Caco-2 (cell line): Measurements from ENCODE around the gene SPOCK2. TPM values are rescaled to one million over a fixed set of nuclear protein-coding genes. Genes with fewer than 3 reads are reported as not detected.

Experiments
- BruUV-seq: library from RNA; stranded (reverse); fragments of 400-500 nt; replicated peaks from 2 replicates; lab custom pipeline; 2021; lab: Mats Ljungman, UMichigan
- CTCF ChIA-PET: fragments of 300-600 bp; sonication (Branson Sonifier 250); formaldehyde crosslinking; loops from one replicate; lab custom pipeline; 2022; ENCODE audit warnings: antibody characterized with exemption; lab: Charles Lee
- POLR2A ChIA-PET: fragments of 300-600 bp; sonication (Branson Sonifier 250); formaldehyde crosslinking; loops from one replicate; lab custom pipeline; 2022; ENCODE audit warnings: antibody characterized with exemption; lab: Charles Lee
- DNase-seq, 2 experiments: peaks; one replicate each; pipeline versions ENCODE4 v3.0.0 to v3.0.0-alpha.2; 2020 to 2022
- H3K27me3 ChIP-seq: replicated peaks from 2 replicates; pipeline ENCODE4 v1.6.0; 2011; ENCODE audit warnings: low read length; ENCODE audit not compliant: control insufficient read depth, insufficient read depth
- H3K36me3 ChIP-seq: 2 replicates; pipeline ENCODE4 v1.5.1; 2011; ENCODE audit warnings: low read length; ENCODE audit not compliant: control insufficient read depth, insufficient read depth
- H3K4me1 ChIP-seq: fragments of 250-450 bp; sonication (Bioruptor Pico); 2 replicates; pipeline ENCODE4 v1.5.1; 2020; ENCODE audit warnings: mild to moderate bottlenecking
- H3K4me3 ChIP-seq: 2 replicates; pipeline ENCODE4 v1.5.1; 2011; ENCODE audit warnings: low read depth, mild to moderate bottlenecking, control low read depth, low read length
- H3K9me3 ChIP-seq: fragments of 250-450 bp; sonication (Bioruptor Pico); 2 replicates; pipeline ENCODE4 v1.5.1; 2020; ENCODE audit warnings: mild to moderate bottlenecking, moderate library complexity
- H3K27ac Mint-ChIP-seq: one replicate; pipeline ENCODE4 v1.8.0; 2022; ENCODE audit warnings: mixed read lengths; ENCODE audit not compliant: unreplicated experiment
- H3K27me3 Mint-ChIP-seq: one replicate; pipeline ENCODE4 v1.8.0; 2022; ENCODE audit warnings: mixed read lengths; ENCODE audit not compliant: insufficient read depth, unreplicated experiment
- H3K36me3 Mint-ChIP-seq: one replicate; pipeline ENCODE4 v1.8.0; 2022; ENCODE audit warnings: mild to moderate bottlenecking, mixed read lengths; ENCODE audit not compliant: insufficient read depth, unreplicated experiment
- H3K4me1 Mint-ChIP-seq: one replicate; pipeline ENCODE4 v1.8.0; 2022; ENCODE audit warnings: low read depth, mixed read lengths; ENCODE audit not compliant: unreplicated experiment
- H3K4me3 Mint-ChIP-seq: one replicate; pipeline ENCODE4 v1.8.0; 2022; ENCODE audit warnings: mild to moderate bottlenecking, moderate library complexity, mixed read lengths; ENCODE audit not compliant: unreplicated experiment
- H3K9me3 Mint-ChIP-seq: one replicate; pipeline ENCODE4 v1.8.0; 2022; ENCODE audit warnings: mixed read lengths; ENCODE audit not compliant: unreplicated experiment
- intact Hi-C: fragments of 100-400 bp; cut with micrococcal nuclease; formaldehyde crosslinking; loops from one replicate; pipeline ENCODE4 v1.10.0; 2022; ENCODE audit not compliant: unreplicated experiment
- total RNA-seq: library from RNA; stranded (reverse); gene quantifications from 2 replicates; pipeline ENCODE4 v1.2.3, GENCODE V29; 2022
- TF ChIP-seq, protein P1 (sequence below), 2 experiments: fragments of 200-600 bp in 1 of 2; IDR thresholded peaks; 1 replicate in 1 of 2; 2 replicates in 1 of 2; pipeline versions ENCODE4 v1.5.1 to v1.8.0; 2011 to 2022; ENCODE audit warnings: antibody characterized with exemption in 1 of 2, control low read depth in 1 of 2, inconsistent platforms in 1 of 2, low read depth in 1 of 2, low read length in 1 of 2, mild to moderate bottlenecking in 1 of 2, moderate library complexity in 1 of 2; ENCODE audit not compliant: insufficient read depth in 1 of 2, severe bottlenecking in 1 of 2, unreplicated experiment in 1 of 2

SPOCK2 gene
- total RNA-seq, 1 experiment from 2014 or later = 1.6 TPM

DNA sequence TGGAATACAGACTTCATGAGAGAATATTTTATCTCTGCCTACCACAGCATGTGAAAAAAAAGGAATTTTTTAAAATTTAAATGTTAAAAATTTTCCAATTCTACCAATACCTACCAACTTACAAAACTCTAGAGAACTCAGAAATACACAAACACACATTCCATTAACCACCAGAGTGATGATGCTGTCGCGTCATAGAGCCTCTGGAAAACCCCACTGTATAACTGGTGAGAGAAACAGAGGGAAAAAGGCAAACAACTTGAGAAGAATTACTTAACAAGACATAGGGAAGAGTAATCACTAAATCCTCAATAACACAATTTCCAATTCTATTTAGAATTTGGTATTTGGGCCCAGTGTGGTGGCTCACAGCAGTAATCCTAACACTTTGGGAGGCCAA is 6.2 kb upstream of the SPOCK2 start:
- CTCF ChIA-PET = no interaction called here
- Mint-ChIP-seq H3K9me3 (no peaks in the 10 kb centered on the region), H3K27me3 (no peaks in the 10 kb centered on the region), H3K4me1 (peaks cover 51% of the 10 kb centered on the region), H3K27ac (no peak overlapping the region), H3K36me3 (peaks cover 31% of the 10 kb centered on the region), H3K4me3 (no peak overlapping the region)
- no TSS peak for BruUV-seq
- Histone ChIP-seq H3K9me3 (no peaks in the 10 kb centered on the region), H3K27me3 (no peaks in the 10 kb centered on the region), H3K4me1 (peaks cover 51% of the 10 kb centered on the region), H3K36me3 (no peaks in the 10 kb centered on the region), H3K4me3 (no peak overlapping the region)
- intact Hi-C loops = no loop called here
- TF ChIP-seq, protein P1, sequence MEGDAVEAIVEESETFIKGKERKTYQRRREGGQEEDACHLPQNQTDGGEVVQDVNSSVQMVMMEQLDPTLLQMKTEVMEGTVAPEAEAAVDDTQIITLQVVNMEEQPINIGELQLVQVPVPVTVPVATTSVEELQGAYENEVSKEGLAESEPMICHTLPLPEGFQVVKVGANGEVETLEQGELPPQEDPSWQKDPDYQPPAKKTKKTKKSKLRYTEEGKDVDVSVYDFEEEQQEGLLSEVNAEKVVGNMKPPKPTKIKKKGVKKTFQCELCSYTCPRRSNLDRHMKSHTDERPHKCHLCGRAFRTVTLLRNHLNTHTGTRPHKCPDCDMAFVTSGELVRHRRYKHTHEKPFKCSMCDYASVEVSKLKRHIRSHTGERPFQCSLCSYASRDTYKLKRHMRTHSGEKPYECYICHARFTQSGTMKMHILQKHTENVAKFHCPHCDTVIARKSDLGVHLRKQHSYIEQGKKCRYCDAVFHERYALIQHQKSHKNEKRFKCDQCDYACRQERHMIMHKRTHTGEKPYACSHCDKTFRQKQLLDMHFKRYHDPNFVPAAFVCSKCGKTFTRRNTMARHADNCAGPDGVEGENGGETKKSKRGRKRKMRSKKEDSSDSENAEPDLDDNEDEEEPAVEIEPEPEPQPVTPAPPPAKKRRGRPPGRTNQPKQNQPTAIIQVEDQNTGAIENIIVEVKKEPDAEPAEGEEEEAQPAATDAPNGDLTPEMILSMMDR (IDR thresholded peaks at IDR 0.05; ENCODE audit: insufficient read depth in 1 of 2, low read depth in 1 of 2, low read length in 1 of 2, severe bottlenecking in 1 of 2, unreplicated experiment in 1 of 2) = no peak
- POLR2A ChIA-PET = no interaction called here
- no peak for DNase-seq

DNA sequence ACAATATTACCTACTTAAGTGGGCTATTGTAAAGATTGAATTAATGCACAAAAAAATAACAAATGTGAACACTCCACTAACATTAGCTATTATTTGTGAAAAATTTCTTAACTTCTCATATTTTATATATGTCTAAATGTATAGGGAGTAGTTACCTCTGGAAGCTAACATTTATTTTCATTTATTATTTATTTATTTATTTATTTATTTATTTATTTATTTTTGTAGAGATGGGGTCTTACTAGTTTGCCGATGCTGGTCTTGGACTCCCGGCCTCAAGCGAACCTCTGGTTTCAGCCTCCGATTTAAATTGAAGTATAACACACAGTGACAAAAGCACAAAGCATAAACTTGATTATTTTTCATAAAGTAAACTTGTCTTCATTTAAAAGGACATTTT is 5.1 kb upstream of the SPOCK2 start:
- Mint-ChIP-seq H3K27me3 (no peaks in the 10 kb centered on the region), H3K4me3 (no peak overlapping the region), H3K4me1 (peaks cover 41% of the 10 kb centered on the region), H3K9me3 (no peaks in the 10 kb centered on the region), H3K36me3 (peaks cover 25% of the 10 kb centered on the region), H3K27ac (no peak overlapping the region)
- POLR2A ChIA-PET = interaction anchor here (0.6 kb wide), 1 partner anchor 180 kb away, joined by 4 read pairs; no protein-coding TSS in a partner anchor
- intact Hi-C loops = no loop called here
- Histone ChIP-seq H3K27me3 (no peaks in the 10 kb centered on the region), H3K4me3 (no peak overlapping the region), H3K9me3 (no peaks in the 10 kb centered on the region), H3K36me3 (no peaks in the 10 kb centered on the region), H3K4me1 (peaks cover 47% of the 10 kb centered on the region)
- CTCF ChIA-PET = interaction anchor here (1.1 kb wide), 1 partner anchor 45 kb away, joined by 5 read pairs; no protein-coding TSS in a partner anchor
- TF ChIP-seq, protein P1 (IDR thresholded peaks at IDR 0.05; ENCODE audit: insufficient read depth in 1 of 2, low read depth in 1 of 2, low read length in 1 of 2, severe bottlenecking in 1 of 2, unreplicated experiment in 1 of 2) = no peak
- BruUV-seq = no TSS peak
- DNase-seq = no peak

DNA sequence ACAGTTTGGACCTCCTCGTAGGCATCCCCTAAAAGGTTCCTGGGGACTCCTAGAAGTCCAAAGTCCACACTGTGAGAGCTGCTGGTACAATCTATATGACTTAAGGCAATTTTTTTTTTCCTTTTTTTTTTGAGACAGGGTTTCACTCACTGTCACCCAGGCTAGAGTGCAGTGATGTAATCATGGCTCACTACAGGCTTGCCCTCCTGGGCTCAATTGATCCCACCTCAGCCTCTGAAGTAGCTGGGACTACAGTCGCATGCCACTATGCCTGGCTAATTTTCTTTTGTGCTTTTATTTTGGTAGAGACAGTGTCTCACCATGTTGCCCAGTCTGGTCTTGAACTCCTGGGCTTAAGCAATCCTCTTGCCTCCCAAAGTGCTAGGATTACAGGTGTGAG is 4.6 kb upstream of the SPOCK2 start:
- Histone ChIP-seq H3K4me3 (no peak overlapping the region), H3K9me3 (no peaks in the 10 kb centered on the region), H3K27me3 (no peaks in the 10 kb centered on the region), H3K4me1 (peaks cover 43% of the 10 kb centered on the region), H3K36me3 (no peaks in the 10 kb centered on the region)
- TF ChIP-seq, protein P1 (IDR thresholded peaks at IDR 0.05; ENCODE audit: insufficient read depth in 1 of 2, low read depth in 1 of 2, low read length in 1 of 2, severe bottlenecking in 1 of 2, unreplicated experiment in 1 of 2) = no peak
- intact Hi-C loops = no loop called here
- Mint-ChIP-seq H3K27ac (no peak overlapping the region), H3K36me3 (peaks cover 30% of the 10 kb centered on the region), H3K4me3 (no peak overlapping the region), H3K27me3 (no peaks in the 10 kb centered on the region), H3K4me1 (peaks cover 41% of the 10 kb centered on the region), H3K9me3 (no peaks in the 10 kb centered on the region)
- BruUV-seq = no TSS peak
- no peak for DNase-seq
- ChIA-PET CTCF (interaction anchor here (1.1 kb wide), 1 partner anchor 44 kb away, joined by 5 read pairs; no protein-coding TSS in a partner anchor), POLR2A (no interaction called here)
